Stimulated activated memory B cell treated with anti-CD40 and anti-IgM and Interleukin-4, amounts not matched to agents 10 μg/mL and 1 μg/mL and 100 μg/mL, for 72 hours (primary cell): ENCODE measurements around the gene WDR70.
"Not testable (repeated sequence)": the region's sequence is repeated elsewhere in the genome, so short reads cannot be mapped to it uniquely, and the experiment has no call there.

Source experiments
- ATAC-seq: fragments of 150-1000 bp; cut with Tn5 transposase; 2 replicates; pipeline ENCODE4 v1.10.0; 2021
- H3K27ac Mint-ChIP-seq: one replicate; pipeline ENCODE4 v1.8.0; 2022; ENCODE audit warnings: mild to moderate bottlenecking, mixed read lengths
- H3K27me3 Mint-ChIP-seq: one replicate; pipeline ENCODE4 v1.8.0; 2022; ENCODE audit warnings: mixed read lengths
- H3K36me3 Mint-ChIP-seq: one replicate; pipeline ENCODE4 v1.8.0; 2022; ENCODE audit warnings: mixed read lengths
- H3K4me1 Mint-ChIP-seq: one replicate; pipeline ENCODE4 v1.8.0; 2022; ENCODE audit warnings: mixed read lengths
- H3K4me3 Mint-ChIP-seq: one replicate; pipeline ENCODE4 v1.8.0; 2022; ENCODE audit warnings: mild to moderate bottlenecking, moderate library complexity, mixed read lengths
- H3K9me3 Mint-ChIP-seq: one replicate; pipeline ENCODE4 v1.8.0; 2022; ENCODE audit warnings: mixed read lengths

The WDR70 gene

DNA sequence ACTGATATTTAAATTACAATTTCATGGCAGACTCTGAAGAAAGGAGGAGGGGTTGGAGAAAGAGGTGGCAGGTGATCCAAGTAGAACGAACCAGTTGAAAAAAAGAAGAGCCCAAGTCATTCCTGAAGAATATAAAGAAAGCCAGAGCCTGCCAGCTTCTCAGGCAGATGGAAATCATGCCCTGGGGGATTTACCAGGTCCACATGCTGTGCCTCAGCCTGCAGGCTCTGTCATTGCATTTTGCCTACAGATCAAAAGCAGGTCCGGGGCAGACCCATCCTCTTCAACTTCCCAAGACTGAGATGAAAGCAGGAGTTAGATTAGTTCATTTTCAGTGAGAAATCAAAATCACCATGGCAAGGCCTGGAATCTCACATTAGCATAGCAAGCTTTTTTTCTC lies 412.2 kb downstream of the WDR70 start:
- no peaks in the 10 kb centered on the region for H3K4me1 Mint-ChIP-seq
- peaks cover 20% of the 10 kb centered on the region for H3K9me3 Mint-ChIP-seq
- H3K4me3 Mint-ChIP-seq = no peak overlapping the region
- ATAC-seq = no peak
- no peaks in the 10 kb centered on the region for H3K36me3 Mint-ChIP-seq
- H3K27me3 Mint-ChIP-seq = peaks cover 31% of the 10 kb centered on the region
- no peak overlapping the region for H3K27ac Mint-ChIP-seq

DNA sequence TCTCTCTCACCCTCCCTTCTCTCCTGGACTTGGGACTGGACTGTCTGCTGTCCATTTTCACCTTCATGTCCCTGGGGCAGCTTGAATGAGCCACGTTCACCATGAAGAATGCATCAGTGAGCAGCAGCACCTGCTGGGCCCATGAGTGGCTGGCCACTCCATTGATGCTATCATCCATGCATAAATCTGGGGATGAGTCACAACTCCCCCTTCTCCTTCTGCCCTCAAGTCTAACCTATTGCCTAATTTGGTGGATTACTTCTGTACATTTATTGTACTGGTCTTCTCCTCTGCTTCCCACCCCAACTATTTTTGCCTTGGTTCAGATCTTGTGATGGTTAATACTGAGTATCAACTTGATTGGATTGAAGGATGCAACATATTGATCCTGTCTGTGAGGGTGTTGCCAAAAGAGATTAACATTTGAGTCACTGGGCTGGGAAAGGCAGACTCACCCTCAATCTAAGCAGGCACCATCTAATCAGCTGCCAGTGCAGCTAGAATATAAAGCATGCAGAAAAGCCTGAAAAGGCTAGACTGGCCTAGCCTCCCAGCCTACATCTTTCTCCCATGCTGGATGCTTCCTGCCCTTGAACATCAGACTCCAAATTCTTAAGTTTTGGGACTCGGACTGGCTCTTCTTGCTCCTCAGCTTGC lies 414.0 kb downstream of the WDR70 start:
- no peak overlapping the region for H3K27ac Mint-ChIP-seq
- no peaks in the 10 kb centered on the region for H3K36me3 Mint-ChIP-seq
- peaks cover 23% of the 10 kb centered on the region for H3K9me3 Mint-ChIP-seq
- H3K4me3 Mint-ChIP-seq = no peak overlapping the region
- ATAC-seq = no peak
- peaks cover 30% of the 10 kb centered on the region for H3K27me3 Mint-ChIP-seq
- no peaks in the 10 kb centered on the region for H3K4me1 Mint-ChIP-seq

DNA sequence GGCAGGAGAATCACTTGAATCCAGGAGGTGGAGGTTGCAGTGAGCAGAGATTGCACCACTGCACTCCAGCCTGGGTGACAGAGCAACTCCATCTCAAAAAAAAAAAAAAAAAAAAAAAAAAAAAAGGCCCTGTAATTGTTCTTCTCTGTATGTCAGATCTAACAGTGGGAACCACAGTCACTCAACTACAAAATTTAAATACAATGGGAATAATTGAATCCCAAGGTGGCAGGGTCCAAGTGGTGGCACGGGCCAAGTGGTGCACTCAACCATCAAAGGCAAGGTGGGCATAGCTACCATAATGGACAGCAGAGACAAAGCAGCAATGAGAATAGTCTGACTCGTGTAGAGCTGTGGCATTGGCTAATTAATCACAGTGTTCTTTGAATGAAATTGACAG lies 416.2 kb downstream of the WDR70 start:
- not testable (repeated sequence) for ATAC-seq, H3K27ac Mint-ChIP-seq, H3K4me3 Mint-ChIP-seq, H3K4me1 Mint-ChIP-seq, H3K36me3 Mint-ChIP-seq
- H3K27me3 Mint-ChIP-seq = peaks cover 19% of the 10 kb centered on the region
- peaks cover 24% of the 10 kb centered on the region for H3K9me3 Mint-ChIP-seq

DNA sequence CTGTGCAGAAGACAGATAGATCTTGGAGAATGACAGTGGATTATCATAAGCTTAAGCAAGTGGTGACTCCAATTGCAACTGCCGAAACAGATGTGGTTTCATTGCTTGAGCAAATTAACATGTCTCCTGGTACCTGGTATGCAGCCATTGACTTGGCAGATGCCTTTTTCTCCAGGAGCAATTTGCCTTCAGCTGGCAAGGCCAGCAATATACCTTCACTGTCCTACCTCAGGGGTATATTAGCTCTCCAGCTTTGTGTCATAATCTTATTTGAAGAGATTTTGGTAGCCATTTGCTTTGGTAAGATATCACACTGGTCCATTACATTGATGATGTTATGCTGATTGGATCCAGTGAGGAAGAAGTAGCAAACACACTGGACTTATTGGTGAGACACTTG lies 417.3 kb downstream of the WDR70 start:
- H3K9me3 Mint-ChIP-seq = peaks cover 26% of the 10 kb centered on the region
- not testable (repeated sequence) for H3K4me3 Mint-ChIP-seq, H3K36me3 Mint-ChIP-seq, ATAC-seq, H3K4me1 Mint-ChIP-seq, H3K27ac Mint-ChIP-seq
- peaks cover 19% of the 10 kb centered on the region for H3K27me3 Mint-ChIP-seq

DNA sequence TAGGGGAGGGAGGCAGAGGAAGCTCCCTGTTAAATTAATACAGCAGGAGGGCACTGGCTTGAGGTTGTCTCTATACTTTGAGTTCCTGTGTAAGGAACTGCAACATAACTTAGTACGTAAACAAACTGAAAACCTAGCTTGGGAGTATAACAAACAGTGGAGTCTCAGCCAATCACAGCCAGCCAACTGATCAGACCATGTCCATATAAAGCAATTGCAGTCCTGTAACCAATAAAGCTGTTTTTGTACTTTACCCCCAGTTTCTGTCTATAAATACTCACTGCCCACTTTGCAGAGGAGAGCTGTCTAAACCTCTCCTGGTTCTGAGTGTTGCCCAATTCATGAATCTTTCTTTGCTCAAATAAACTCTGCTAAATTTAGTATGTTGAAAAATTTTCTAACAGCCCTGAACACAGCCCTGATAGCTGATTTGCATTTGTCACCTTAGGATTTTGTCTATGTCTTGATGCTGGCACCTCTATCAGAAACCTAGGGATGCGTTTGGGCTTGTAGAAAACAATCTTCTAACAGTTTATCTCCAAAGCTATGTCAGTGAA lies 420.8 kb downstream of the WDR70 start:
- H3K27ac Mint-ChIP-seq = no peak overlapping the region
- H3K9me3 Mint-ChIP-seq = peaks cover 8% of the 10 kb centered on the region
- H3K27me3 Mint-ChIP-seq = peaks cover 8% of the 10 kb centered on the region
- ATAC-seq = no peak
- no peaks in the 10 kb centered on the region for H3K4me1 Mint-ChIP-seq
- no peak overlapping the region for H3K4me3 Mint-ChIP-seq
- H3K36me3 Mint-ChIP-seq = no peaks in the 10 kb centered on the region

DNA sequence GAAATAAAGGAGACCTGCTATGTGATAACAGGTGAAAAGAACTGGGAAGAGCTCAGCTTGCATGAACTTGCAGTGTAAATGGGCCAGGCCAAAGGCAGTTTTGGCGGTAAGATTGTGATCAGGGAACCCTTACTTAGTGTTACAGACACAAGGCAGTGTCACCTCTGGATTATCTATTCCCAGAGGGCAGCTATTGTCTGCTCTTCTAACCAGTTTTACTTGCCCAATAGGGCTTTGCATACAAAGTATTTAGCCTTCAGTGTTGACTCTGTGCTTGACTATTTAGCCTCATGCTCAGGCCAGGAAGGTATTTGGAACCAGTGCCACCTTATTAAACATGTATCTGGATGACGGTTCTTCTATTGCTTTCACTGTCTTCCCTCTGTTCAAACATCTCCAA lies 422.4 kb downstream of the WDR70 start:
- H3K4me1 Mint-ChIP-seq = no peaks in the 10 kb centered on the region
- no peak overlapping the region for H3K27ac Mint-ChIP-seq
- no peak for ATAC-seq
- peaks cover 6% of the 10 kb centered on the region for H3K9me3 Mint-ChIP-seq
- no peaks in the 10 kb centered on the region for H3K36me3 Mint-ChIP-seq
- peaks cover 9% of the 10 kb centered on the region for H3K27me3 Mint-ChIP-seq
- H3K4me3 Mint-ChIP-seq = no peak overlapping the region
